NCI-H524 (cell line): ENCODE data around the gene BTN2A1.
"Not testable (repeated sequence)": the region's sequence is repeated elsewhere in the genome, so short reads cannot be mapped to it uniquely, and the experiment has no call there.

ENCODE experiments used
- DNase-seq, 2 experiments: peaks; one replicate each; lab custom pipeline; 2025; lab: John Stamatoyannopoulos, UW

Gene BTN2A1

DNA sequence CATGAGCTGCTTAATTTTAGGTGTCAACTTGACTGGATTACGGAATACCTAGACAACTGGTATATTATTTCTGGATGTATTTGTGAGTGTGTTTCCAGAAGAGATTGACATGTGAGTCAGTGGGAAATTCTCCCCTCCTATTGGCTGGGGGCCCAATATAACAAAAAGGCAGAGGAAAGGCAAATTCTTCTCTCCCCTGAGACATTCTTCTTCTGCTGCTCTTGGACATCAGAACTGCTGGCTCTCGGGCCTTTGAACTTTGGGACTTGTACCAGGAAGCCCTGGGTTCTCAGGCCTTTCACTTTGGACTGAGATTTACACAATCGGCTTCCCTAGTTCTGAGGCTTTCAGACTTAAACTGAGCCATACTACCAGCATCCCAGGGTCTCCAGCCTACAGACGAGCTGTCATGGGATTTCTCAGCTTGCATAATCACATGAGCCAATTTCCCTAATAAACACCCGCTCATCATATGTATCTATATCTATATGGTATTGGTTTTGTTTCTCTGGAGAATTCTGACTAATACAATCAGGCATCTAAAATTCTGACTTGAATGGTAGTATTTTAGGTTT is 25.0 kb upstream of the BTN2A1 start:
- no peak for DNase-seq

DNA sequence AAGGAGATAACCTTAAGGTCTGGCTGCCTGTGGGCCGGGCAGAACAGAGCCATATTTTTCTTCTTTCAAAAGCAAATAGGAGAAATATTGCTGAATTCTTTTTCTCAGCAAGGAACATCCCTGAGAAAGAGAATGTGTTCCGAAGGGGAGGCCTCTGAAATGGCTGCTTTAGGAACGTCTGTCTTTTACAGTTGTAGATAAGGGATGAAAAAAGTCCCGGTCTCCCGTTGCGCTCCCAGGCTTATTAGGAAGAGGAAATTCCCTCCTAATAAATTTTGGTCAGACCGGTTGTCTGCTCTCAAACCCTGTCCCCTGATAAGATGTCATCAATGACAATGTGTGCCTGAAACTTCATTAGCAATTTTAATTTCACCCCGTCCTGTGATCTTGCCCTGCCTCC is 24.1 kb upstream of the BTN2A1 start:
- DNase-seq = not testable (repeated sequence)

DNA sequence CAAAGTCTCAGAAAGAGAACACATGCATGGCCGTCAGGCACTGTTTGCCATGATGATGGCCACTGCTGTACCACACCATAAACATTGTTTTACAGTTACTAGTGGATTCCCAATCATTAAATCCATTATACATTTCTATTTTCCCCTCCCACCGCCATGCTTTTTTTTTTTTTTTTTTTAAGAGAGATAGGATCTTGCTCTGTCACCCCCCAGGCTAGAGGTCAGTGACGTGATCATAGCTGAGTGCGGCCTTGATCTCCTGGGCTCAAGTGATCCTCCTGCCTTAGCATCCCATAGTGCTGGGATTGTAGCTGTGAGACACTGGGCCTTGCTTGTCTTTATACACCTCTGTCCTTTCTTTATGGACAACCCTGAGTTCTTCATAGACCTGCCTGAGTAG is 21.7 kb upstream of the BTN2A1 start:
- no peak for DNase-seq

DNA sequence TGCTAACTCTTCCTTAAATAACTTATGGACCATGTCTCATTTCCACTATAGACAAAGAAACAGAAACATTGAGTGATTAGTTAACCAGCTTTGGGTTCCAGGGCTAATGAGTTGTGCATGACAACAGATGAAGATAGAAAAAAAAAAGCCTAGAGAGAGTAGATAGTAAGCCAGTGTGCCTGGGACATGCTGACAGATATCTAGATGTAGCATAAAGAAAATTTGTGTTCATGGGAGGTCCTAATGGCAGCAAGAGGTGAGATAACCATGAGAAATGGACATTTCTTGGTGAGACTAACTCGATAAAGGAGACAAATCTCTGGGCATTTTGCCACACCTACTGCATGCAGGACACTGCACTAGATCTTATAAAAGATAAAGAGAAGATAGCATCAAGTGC is 20.2 kb upstream of the BTN2A1 start:
- DNase-seq = no peak

DNA sequence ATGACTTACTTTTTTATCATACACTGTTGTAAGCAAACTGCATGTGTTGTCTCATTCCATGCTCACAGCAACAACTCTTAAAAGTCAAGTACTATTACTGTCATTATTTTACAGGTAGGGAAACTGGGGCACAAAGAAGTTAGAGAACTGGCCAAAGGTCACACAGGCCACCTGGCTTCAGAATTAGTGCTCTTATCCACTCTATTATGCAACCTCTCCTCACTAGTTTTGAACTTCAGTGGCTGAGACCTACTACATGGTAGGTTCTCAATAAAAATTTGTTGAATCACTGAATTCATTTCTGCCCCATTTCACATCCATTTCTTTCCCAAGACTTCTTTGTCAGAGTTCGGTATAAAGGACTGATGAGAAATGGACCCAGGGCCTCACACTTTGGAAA is 19.8 kb upstream of the BTN2A1 start:
- DNase-seq = no peak

DNA sequence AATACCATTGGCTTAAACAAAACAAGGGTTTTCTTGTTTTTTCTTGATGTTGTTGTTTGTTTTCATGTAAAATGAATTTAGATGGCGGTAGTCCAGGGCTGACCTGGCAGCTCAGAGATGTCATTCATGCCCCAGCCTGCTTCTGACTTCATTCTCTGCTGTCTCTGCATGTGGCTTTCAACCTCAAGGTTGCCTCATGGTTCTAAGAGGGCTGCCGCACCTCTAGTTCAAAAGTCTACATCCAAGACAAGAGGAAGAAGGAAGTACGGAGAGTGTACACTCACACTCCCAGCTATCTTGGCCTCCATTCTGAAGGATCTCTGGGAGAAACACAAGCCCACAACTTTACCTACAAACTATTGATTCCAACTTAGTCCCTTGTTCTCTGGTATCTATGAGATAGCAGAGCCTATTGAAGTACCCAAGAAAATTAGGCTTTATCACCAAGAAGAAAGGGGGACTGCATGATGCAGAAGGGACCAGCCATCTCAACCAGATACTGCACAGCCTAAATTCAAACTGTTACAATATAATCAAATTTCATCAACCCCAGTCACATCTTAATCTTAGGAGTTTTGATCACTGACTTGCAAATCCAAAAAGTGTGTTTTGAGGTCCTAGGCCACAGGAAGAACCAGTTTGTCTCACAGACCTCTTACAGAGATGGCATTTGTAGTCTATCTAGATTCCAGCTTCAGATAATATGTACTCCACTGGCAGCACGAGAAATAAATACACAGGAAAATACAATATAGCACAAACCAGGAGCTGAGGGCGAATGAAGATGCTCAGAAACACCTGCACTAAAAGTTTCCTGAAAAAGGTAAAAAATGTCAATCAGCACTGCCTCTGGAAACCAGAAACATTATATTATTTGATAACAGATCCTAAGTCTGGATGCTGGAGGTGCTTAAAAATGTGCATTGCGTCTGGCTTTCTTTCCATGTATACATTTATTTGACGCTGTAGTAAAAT is 18.3 kb upstream of the BTN2A1 start:
- no peak for DNase-seq

DNA sequence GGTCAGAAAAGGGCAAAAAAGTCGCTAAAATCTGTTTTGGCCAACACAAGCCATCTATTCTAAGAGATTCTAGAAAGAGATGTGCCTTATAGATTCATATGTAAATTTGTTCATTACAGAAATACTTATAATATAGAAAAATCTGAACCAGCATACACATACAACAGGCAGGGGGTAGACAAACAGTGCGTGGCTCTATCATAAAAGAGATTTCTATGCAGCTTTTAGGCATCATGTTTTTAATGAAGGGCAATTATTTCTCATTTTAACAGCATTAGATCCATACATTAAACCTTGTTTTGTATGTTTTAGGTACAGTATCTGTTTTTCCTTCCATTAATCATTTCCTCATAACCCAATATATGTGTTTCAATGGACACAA is 16.8 kb upstream of the BTN2A1 start:
- no peak for DNase-seq

DNA sequence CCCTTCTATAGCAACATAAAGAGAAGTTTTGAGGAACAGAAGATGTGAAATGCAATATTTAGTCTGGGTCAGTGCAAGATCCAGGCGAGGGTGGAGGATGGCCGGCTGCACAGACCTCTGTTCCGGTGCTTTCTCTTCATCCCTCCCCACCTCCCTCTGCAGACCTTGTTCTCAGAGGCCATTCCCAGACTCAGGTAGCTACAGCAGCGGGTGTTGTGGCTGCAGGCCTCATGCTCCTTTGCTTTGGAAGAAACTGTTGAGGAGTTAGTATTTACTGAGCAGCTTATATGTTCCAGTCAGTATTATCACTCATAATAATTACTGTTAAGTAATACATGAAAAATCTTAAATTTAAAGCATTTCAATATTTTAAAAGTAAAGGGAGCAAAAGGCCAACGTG is 15.8 kb upstream of the BTN2A1 start:
- no peak for DNase-seq

DNA sequence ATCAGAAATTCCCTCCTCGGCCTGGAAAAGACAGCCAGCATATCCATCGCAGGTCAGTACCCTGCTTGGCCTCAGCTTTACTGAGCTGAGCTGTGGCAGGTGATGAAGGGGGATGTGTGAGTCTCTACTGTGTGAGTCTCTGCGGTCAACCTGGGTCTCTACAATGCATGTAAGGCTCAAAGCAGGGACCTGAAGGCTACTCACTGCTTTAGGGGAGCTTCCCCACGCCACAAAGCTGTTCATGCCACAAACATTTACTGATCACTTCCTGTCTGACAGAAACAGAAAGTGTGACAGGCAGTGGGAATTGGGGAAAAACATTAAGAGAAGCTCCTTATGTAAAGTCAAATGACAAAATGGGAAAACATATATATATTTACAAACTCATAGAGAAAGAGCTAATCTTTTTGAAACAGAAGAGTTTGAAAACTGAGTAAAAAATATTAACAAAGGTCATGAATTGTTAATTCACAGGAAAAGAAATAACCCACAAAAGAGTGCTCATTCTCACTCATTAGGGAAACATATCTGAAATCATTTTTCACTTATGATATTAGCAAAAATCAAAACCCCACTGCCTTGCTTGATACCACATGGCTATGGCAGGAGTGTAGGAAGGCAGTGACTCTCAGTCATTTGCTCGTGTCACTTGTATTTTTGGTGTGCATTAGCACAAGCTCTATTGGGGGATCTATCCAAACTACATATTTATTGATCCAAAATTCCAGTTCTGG is 11.7 kb upstream of the BTN2A1 start:
- DNase-seq = no peak

DNA sequence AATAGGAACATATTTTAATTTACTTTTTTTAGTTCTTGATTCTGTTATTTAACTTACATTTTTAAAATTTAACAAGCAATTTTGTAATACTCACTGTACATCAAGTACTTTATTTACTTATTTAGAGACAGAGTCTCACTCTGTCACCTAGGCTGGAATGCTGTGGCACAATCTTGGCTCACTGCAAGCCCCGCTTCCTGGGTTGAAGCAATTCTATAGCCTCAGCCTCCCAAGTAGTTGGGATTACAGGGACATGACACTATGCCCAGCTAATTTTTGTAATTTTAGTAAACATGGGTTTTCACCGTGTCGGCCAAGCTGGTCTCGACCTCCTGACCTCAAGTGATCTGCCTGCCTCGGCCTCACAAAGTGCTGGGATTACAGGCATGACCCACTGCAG is 10.5 kb upstream of the BTN2A1 start:
- DNase-seq = no peak

DNA sequence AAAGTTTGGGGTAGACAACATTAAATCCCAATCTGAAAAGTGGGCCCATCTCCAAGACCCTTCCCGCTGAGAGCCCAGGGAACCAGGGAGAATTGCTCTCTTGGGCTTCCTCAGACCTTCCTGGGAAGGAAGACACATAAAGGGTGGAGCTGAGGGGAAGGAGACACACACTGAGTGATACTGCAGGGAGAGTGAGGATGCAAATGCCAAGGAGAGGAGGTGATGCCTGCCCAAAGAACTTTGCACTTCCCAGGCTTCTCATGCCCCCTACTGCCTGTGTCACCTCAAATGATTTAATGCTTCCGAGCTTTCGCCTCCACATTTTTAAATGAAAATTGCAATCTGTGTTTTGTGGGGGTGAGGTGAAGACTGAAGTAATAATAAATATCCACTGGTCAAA is 7.5 kb upstream of the BTN2A1 start:
- DNase-seq = no peak

DNA sequence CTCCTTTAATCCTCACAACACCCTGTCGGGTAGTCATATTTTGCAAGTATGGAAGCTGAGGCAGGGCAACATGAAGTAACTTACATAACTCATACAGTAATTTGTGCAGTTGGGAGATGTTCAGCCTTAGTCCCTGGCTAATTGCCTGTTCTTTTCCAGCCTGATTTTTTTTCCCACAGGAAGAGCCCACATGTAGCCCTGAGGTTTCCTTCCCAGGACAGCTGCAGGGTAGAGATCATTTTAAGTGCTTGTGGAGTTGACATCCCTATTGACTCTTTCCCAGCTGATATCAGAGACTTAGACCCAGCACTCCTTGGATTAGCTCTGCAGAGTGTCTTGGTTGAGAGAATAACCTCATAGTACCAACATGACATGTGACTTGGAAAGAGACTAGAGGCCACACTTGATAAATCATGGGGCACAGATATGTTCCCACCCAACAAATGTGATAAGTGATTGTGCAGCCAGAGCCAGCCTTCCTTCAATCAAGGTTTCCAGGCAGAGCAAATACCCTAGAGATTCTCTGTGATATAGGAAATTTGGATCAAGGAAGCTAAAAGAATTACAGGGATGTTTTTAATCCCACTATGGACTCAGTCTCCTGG is 5.0 kb upstream of the BTN2A1 start:
- no peak for DNase-seq

DNA sequence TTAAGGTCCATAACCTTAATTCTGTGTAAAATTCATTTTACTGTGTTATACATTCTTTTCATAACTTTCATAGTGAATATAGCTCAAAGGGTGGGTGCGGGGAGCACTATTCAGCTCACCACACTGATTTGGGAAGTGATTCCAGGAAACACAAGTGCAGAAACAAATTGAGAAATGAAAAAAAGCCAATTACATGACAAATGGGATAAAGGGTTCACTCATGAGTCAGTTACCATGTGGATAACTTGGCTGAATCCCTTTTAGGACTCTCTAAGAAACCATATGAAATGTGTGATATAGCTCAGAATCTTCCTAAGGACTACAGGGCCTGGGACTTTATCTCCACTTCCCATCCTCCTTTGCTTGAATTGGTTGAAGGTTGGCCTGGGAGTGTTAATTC is 3.1 kb upstream of the BTN2A1 start:
- DNase-seq = no peak

DNA sequence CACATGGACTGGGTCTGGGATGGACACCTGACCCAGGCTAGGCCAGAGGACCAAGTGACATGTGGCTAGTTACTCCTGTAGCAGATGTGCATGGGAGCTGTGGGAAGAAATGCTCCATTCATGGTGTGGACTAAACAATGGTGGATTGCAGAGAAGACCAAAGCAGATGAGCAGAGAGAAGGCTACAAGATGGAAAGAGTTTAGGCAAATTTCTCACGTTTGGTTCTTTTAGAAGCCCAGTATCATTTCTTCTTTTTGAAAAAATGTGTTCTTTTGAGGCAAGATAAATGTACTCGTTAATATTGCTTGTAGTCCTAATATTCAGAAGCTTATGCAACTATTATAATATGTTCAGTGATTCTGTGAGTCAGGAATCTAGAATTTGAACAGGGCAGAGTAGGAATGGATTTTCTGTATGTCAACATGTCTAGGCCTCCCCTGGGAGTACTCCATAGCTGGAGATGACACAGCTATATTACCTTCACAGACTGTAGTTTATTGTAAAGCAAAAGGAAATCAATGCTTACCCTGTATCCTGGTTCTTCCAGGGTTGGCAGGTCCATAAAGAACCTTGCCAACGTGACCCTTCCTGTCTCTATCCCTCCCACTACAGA is 2.3 kb upstream of the BTN2A1 start:
- no peak for DNase-seq

DNA sequence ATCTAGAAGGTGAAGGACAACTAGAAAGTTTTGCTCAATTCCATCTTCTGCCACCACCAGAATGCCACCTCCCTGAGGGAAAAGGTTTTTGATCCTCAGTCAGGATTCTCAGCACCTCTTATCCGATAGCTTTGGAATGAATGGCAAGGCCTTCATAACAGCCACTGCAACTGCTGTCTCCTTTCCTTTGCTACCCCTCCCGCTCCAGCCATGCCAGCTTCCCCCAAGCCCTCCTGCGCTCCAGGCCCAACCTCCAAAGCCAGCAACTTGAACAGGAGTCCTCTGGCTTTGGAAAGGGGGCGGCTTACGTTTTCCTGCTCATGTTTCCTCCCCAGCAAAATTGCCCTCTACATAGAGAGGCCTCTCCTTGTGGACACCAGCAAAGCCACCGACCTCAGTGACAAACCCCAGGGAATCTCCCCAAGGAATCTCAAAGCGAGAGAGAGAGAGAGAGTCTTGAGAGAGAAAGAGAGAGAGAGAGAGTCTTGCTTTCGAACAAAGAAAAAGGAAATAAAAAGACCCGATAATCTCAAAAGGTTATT is 420 bp upstream of the BTN2A1 start:
- DNase-seq = peak in 1 of 2 experiments; percentile 65

DNA sequence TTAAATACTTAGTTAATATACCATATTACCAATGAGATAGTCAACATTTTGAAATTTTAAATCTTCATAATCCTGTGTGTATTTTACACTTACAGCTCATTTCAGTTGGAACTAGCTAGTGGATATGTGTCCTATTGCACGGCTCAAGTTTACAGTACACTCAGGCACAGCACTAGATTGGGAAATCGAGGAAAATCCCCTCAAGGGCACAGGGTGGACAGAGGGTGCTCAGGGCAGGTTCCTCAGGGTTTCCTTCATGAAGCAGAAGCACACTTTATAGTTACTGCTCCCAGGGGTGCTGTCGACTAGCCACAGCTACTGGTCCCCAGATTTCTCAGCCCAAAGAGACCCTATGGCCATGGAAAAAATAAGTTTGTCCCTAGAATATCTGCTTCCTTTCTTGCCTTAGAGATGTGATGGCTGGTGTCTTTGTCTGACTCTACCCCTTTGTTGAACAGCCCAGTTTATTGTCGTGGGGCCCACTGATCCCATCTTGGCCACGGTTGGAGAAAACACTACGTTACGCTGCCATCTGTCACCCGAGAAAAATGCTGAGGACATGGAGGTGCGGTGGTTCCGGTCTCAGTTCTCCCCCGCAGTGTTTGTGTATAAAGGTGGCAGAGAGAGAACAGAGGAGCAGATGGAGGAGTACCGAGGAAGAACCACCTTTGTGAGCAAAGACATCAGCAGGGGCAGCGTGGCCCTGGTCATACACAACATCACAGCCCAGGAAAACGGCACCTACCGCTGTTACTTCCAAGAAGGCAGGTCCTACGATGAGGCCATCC is 1.5 kb downstream of the BTN2A1 start:
- no peak for DNase-seq

DNA sequence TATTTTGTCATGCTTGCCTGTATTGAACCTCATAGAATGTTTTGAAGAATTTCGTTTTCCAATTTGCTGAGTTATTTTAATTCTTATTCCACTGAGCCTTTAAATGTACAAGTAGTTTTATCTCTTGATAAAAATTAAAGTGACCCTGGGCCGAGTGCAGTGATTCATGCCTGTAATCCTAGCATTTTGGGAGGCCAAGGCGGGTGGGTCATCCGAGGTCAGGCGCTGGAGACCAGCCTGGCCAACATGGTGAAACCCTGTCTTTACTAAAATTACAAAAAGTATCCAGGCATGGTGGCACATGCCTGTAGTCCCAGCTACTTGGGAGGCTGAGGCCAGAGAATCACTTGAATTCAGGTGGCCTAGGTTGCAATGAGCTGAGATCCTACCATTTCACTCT is 3.6 kb downstream of the BTN2A1 start:
- not testable (repeated sequence) for DNase-seq

DNA sequence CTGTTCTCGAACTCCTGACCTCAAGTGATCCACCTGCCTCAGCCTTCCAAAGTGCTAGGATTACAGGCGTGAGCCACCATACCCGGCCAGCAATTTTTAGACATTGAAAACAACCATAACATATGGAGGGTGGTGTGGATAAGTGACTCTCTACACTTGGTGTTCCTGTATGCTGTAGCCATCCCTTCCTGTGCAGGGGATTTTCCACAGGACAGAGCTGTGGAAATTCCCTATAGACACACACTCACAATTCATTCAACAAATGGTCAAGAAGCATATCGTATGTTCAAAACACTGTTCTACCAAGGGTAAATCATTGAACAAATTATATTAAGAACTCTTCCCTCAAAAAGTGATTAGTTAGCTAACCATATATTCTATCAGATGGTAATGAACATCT is 6.3 kb downstream of the BTN2A1 start:
- no peak for DNase-seq

DNA sequence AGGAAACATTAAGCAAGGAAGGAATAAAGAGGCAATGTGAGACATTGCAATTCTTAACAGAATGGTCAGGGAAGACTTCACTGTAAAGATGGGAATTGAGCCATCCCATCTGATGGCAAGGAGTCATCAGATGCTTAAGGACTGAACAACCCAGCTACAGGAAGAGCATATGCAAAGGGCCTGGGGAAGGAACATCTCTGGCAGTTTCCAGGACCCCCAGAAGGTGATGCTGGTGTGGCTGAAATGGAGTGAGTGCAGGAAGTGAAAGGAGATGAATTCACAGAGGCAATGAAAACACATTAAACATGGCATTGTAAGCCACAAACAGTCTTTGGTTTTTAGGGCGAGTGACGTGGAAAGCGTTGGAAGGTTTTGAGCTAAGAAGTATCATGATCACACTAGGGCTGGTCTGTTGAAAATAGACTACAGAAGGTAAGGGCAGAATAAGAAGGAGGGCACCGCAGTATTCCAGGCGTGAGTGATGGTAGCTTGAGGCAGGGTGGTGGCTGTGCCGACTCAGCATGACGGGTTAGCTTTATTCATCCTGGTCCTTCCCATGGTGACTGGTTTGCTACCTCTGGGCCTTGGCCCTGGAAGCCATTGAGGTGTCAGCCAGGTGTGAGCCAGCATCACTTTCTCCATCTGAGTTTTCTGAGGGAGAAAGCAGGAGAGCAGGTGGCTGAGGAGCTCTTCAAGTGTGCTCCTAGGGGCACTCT is 6.8 kb downstream of the BTN2A1 start:
- DNase-seq = peak in 1 of 2 experiments; percentile 14

DNA sequence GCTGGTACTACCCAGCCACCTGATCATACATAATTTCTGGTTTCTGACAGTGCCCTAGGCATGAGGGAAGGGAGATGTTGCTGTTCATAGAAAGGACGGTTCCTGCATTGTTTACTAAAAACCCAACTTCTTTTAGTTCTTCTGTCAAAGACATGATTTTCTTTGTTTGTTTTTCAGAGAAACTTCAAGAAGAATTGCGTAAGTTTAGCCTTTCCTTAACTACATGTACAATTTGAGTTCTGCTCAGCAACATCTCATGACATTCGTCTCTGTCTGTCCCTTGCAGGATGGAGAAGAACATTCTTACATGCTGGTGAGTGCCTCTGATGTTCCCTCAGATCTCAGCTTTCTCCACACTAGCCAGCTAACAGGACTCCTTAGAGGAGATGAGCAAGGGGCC is 8.0 kb downstream of the BTN2A1 start:
- DNase-seq = no peak
